Adrenal gland (tissue), 12 donors: Measurements from ENCODE around the gene PALMD. TPM values are rescaled to one million over a fixed set of nuclear protein-coding genes. Genes with fewer than 3 reads are reported as not detected.

Source experiments
- DNase-seq, 7 donors: peaks; one replicate each; pipeline ENCODE4 v3.0.0-alpha.2; 2019 to 2020
- H3K27ac ChIP-seq, 5 donors: fragments of 200-600 bp; sonication (generic) in 4 of 5; 1 replicate in 3 of 5; 2 replicates in 2 of 5; pipeline versions ENCODE4 v1.5.1 to v1.8.0; 2016 to 2020; ENCODE audit warnings: mild to moderate bottlenecking in 1 of 5
- H3K27me3 ChIP-seq: fragments of 200-600 bp; 2 replicates; pipeline ENCODE4 v1.8.0; 2021
- H3K36me3 ChIP-seq, 2 donors: fragments of 200-600 bp; replicated peaks in 1 of 2; 1 replicate in 1 of 2; 2 replicates in 1 of 2; pipeline versions ENCODE4 v1.5.1 to v1.8.0; 2018 to 2022
- H3K4me1 ChIP-seq, 2 donors: fragments of 200-600 bp; replicated peaks in 1 of 2; 1 replicate in 1 of 2; 2 replicates in 1 of 2; pipeline versions ENCODE4 v1.5.1 to v1.8.0; 2018 to 2021
- H3K4me3 ChIP-seq, 4 donors: fragments of 200-600 bp; sonication (generic) in 3 of 4; one replicate each; pipeline ENCODE4 v1.5.1; 2016 to 2018
- H3K9me3 ChIP-seq, 3 donors: fragments of 200-600 bp; sonication (generic) in 1 of 3; replicated peaks in 1 of 3; 1 replicate in 2 of 3; 2 replicates in 1 of 3; pipeline versions ENCODE4 v1.5.1 to v1.8.0; 2016 to 2021
- CTCF ChIP-seq, 6 experiments: fragments of 450-650 bp in 4 of 6; fragments of 200-600 bp in 2 of 6; sonication (generic) in 1 of 6; IDR thresholded peaks; 1 replicate in 5 of 6; 2 replicates in 1 of 6; pipeline versions ENCODE4 v1.5.1 to v1.8.0; 2016 to 2021; ENCODE audit warnings: antibody characterized with exemption in 6 of 6, mild to moderate bottlenecking in 2 of 6, moderate library complexity in 1 of 6
- POLR2A ChIP-seq, 2 donors: fragments of 450-650 bp; IDR thresholded peaks; one replicate each; pipeline ENCODE4 v1.6.1; 2017; ENCODE audit warnings: antibody characterized with exemption in 2 of 2, mild to moderate bottlenecking in 2 of 2, moderate library complexity in 1 of 2
- WGBS, 4 donors: extraction: QIAGEN DNeasy Blood & Tissue Kit in 2 of 4; methylation state at CpG; one replicate each; pipeline versions ENCODE4 v1.1.5 to v1.1.7; 2013 to 2017; 5-methylcytosine and 5-hydroxymethylcytosine counted together
- intact Hi-C, 2 donors: fragments of 100-400 bp; cut with DNase I; formaldehyde crosslinking; loops; one replicate each; pipeline versions ENCODE4 v1.14.1 to v1.15.0; 2022 to 2023
- polyA plus RNA-seq, 3 donors: library from polyadenylated mRNA; stranded (reverse); fragments of 200-250 nt in 2 of 3; fragments of 350-450 nt in 1 of 3; fragmentation: Illumina TruSeq in 1 of 3; extraction: RNeasy Lipid Tissue Mini Kit (QIAGEN cat#74804) in 1 of 3; gene quantifications; one replicate each; pipeline ENCODE4 v1.2.3, GENCODE V29; 2013 to 2014
- total RNA-seq, 9 donors: library from RNA; depleted of rRNA in 4 of 9; stranded (reverse); fragments of >200 nt in 4 of 9; fragments of 120-200 nt in 1 of 9; fragmentation: NEBNext Ultra II Directional in 1 of 9; extraction: Animal tissue kit (Norgen Biotek cat#: 25700) in 1 of 9; gene quantifications; one replicate each; pipeline versions ENCODE4 v1.1.0 to v1.2.4, GENCODE V29; 2013 to 2023
- donor health status: healthy with polysubstance abuse.
- donor health status: Bipolar disorder and iron deficiency.
- donor health status: DM: yes; HTN: yes; CAD: no.
- donor health status: DM: no; HTN: no; CAD: no.
- donor health status: DM: no; HTN: no; CAD: no.
- donor health status: DM: yes; HTN: yes; CAD: no.

PALMD gene
- total and polyA plus RNA-seq, 12 donors = 35.8 to 189 (median 66.0) TPM

- Histone ChIP-seq H3K4me1 (no peaks in the 10 kb centered on the region), H3K27me3 (no peaks in the 10 kb centered on the region), H3K27ac (no peak overlapping the region), H3K9me3 (no peaks in the 10 kb centered on the region), H3K4me3 (no peak overlapping the region), H3K36me3 (no peaks in the 10 kb centered on the region)
- no peak for TF ChIP-seq POLR2A (IDR thresholded peaks at IDR 0.05)
- no peak for TF ChIP-seq CTCF (IDR thresholded peaks at IDR 0.05)
- intact Hi-C loops = no loop called here
- WGBS, 4 donors = 78 to 93% (median 88%) methylated on average over 2 of the region's 2 CpGs
- DNase-seq = no peak
Measured at GRCh38 chr1:99613716-99614115, 32.2 kb upstream of the PALMD start.

DNA sequence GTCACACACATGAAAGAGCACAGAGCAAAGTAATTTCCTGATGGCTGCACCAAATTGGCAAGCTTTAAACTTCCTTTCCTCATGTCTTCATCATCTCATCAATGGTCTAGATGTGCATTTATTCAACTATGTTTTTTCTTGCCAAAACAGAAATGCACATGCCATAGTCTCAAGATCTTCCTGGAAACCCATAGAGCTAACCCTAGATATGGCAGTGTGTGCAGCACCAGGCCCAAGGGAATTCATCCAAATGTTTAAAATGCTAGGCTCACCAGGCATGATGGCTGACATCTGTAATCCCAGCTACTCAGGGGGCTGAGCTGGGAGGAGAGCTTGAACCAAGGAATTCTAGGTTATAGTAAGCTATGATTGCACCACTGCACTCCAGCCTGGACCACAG is 31.2 kb upstream of the PALMD start:
- DNase-seq = no peak
- no peak for TF ChIP-seq POLR2A (IDR thresholded peaks at IDR 0.05)
- TF ChIP-seq CTCF (IDR thresholded peaks at IDR 0.05) = no peak
- Histone ChIP-seq H3K4me3 (no peak overlapping the region), H3K36me3 (no peaks in the 10 kb centered on the region), H3K27me3 (no peaks in the 10 kb centered on the region), H3K9me3 (no peaks in the 10 kb centered on the region), H3K4me1 (no peaks in the 10 kb centered on the region), H3K27ac (no peak overlapping the region)
- intact Hi-C loops = no loop called here

GRCh38 chr1:99619583-99619982 is 26.3 kb upstream of the PALMD start:
- intact Hi-C loops = no loop called here
- Histone ChIP-seq H3K27me3 (no peaks in the 10 kb centered on the region), H3K36me3 (no peaks in the 10 kb centered on the region), H3K4me3 (no peak overlapping the region), H3K4me1 (no peaks in the 10 kb centered on the region), H3K9me3 (no peaks in the 10 kb centered on the region), H3K27ac (no peak overlapping the region)
- no peak for DNase-seq
- 89 to 94% (median 90%) methylated on average over 4 of the region's 4 CpGs for WGBS, 4 donors
- no peak for TF ChIP-seq CTCF (IDR thresholded peaks at IDR 0.05)
- TF ChIP-seq POLR2A (IDR thresholded peaks at IDR 0.05) = no peak

DNA sequence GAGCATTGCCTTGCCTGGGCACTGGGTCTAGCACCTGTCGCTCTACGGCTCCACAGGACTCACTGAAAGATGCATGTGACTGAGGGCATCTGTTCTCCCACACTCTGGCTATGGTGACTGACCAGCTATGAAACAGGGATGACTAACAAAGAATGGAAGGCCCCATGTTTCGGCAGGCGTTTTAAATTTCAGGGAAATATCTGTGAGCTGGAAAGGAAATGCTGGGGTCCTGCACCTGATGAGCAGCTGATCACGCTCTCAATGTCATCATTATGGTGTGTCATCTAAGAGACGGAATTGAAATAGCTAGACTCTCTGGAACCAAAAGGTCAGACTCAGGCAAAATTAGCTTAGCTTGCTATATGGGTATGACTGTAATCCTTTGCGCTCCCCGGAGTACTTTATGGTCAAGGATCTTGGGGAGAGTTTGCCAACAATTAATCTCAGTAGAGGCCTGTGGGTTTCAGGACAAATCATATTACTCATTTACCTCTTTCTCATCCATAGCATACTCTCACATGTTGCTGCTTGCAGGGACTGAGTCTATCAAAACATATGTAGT is 24.5 kb upstream of the PALMD start:
- Histone ChIP-seq H3K27ac (no peak overlapping the region), H3K4me3 (no peak overlapping the region), H3K9me3 (no peaks in the 10 kb centered on the region), H3K27me3 (no peaks in the 10 kb centered on the region), H3K4me1 (no peaks in the 10 kb centered on the region), H3K36me3 (no peaks in the 10 kb centered on the region)
- WGBS, 4 donors = 88 to 95% (median 92%) methylated on average over 8 of the region's 8 CpGs
- no peak for DNase-seq
- TF ChIP-seq POLR2A (IDR thresholded peaks at IDR 0.05) (no peak), CTCF (IDR thresholded peaks at IDR 0.05) (no peak)
- intact Hi-C loops = no loop called here
